RWPE2 (cell line): ENCODE data around the gene PSMB1.

Experiments used
- ATAC-seq: fragments of 200-7000 bp; cut with Tn5 transposase; 3 replicates; pipeline ENCODE4 v1.9.1; 2021; ENCODE audit warnings: low read depth
- DNase-seq: peaks from one replicate; pipeline ENCODE4 v3.0.0-alpha.2; 2020; ENCODE audit warnings: low spot score
- H3K27ac ChIP-seq: fragments of 450-650 bp; 2 replicates; pipeline ENCODE4 v1.5.1; 2017; ENCODE audit warnings: mild to moderate bottlenecking; ENCODE audit not compliant: poor library complexity, severe bottlenecking
- H3K27me3 ChIP-seq: fragments of 250-450 bp; sonication (Bioruptor Pico); 2 replicates; pipeline ENCODE4 v1.5.1; 2021; ENCODE audit warnings: mild to moderate bottlenecking, moderate library complexity; ENCODE audit not compliant: insufficient read depth, poor library complexity, severe bottlenecking
- H3K36me3 ChIP-seq: fragments of 250-450 bp; sonication (Bioruptor Pico); 2 replicates; pipeline ENCODE4 v1.5.1; 2020; ENCODE audit warnings: low read depth, mild to moderate bottlenecking, moderate library complexity
- H3K4me1 ChIP-seq: fragments of 250-450 bp; sonication (Bioruptor Pico); 2 replicates; pipeline ENCODE4 v1.5.1; 2021; ENCODE audit warnings: mild to moderate bottlenecking, moderate library complexity; ENCODE audit not compliant: insufficient read depth, poor library complexity, severe bottlenecking
- H3K4me3 ChIP-seq: fragments of 250-450 bp; sonication (Bioruptor Pico); 2 replicates; pipeline ENCODE4 v1.5.1; 2021; ENCODE audit warnings: mild to moderate bottlenecking, moderate library complexity; ENCODE audit not compliant: severe bottlenecking
- H3K9me3 ChIP-seq: fragments of 250-450 bp; sonication (Bioruptor Pico); 2 replicates; pipeline ENCODE4 v1.5.1; 2021; ENCODE audit warnings: mild to moderate bottlenecking, moderate library complexity; ENCODE audit not compliant: severe bottlenecking
- CTCF ChIP-seq: fragments of 450-650 bp; IDR thresholded peaks from one replicate; pipeline ENCODE4 v1.5.1; 2017; ENCODE audit warnings: mild to moderate bottlenecking, moderate library complexity; ENCODE audit not compliant: poor library complexity, severe bottlenecking

Gene PSMB1

GRCh38 chr6:170500955-170501590 lies 52.0 kb downstream of the PSMB1 start:
- Histone ChIP-seq H3K36me3 (no peaks in the 10 kb centered on the region), H3K27me3 (no peaks in the 10 kb centered on the region), H3K9me3 (no peaks in the 10 kb centered on the region), H3K4me1 (no peaks in the 10 kb centered on the region), H3K4me3 (no peak overlapping the region), H3K27ac (no peak overlapping the region)
- DNase-seq (no peak), ATAC-seq (no peak)
- no peak for TF ChIP-seq CTCF

GRCh38 chr6:170497841-170498301 lies 55.2 kb downstream of the PSMB1 start:
- Histone ChIP-seq H3K27me3 (no peaks in the 10 kb centered on the region), H3K4me1 (no peaks in the 10 kb centered on the region), H3K27ac (no peak overlapping the region), H3K4me3 (no peak overlapping the region), H3K36me3 (no peaks in the 10 kb centered on the region), H3K9me3 (no peaks in the 10 kb centered on the region)
- ATAC-seq (no peak), DNase-seq (no peak)
- TF ChIP-seq CTCF = no peak

DNA sequence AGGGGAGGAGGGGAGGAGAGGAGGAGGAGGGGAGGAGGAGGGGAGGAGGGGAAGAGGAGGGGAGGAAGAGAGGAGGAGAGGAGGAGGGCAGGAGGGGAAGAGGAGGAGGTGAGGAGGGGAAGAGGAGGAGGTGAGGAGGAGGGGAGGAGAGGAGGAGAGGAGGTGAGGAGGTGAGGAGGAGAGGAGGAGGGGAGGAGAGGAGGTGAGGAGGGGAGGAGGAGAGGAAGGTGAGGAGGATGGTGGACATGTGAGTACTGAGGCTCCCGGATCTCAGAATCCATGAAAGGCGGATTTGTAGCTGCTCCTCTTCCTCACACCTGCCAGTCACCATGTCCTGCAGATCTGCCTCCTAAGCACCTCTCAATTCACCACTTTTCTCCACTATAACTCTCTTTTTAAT lies 59.8 kb downstream of the PSMB1 start:
- DNase-seq = no peak
- H3K9me3 ChIP-seq = no peaks in the 10 kb centered on the region
- no peak overlapping the region for H3K4me3 ChIP-seq
- H3K27ac ChIP-seq = no peak overlapping the region
- TF ChIP-seq CTCF = no peak
- no peaks in the 10 kb centered on the region for H3K4me1 ChIP-seq
- H3K27me3 ChIP-seq = no peaks in the 10 kb centered on the region
- ATAC-seq = no peak
- no peaks in the 10 kb centered on the region for H3K36me3 ChIP-seq

DNA sequence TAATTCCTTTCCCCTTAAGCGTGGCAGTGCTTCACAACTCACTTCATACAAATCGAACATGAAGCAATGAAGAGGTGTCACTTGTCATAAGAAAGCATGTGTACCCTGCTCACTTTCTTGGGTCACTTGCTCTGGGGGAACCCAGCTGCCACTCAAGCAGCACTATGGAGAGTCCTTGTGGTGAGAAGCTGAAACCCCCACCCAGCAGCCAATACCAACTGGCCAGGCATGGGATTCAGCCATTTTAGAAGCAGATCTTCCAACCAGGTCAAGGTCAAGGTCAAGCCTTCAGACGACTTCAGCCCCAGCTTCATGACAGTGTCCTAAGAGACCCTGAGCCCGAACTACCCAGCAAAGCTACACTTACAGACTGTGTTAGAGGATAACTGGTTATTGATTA lies 62.8 kb downstream of the PSMB1 start:
- Histone ChIP-seq H3K9me3 (no peaks in the 10 kb centered on the region), H3K4me3 (no peak overlapping the region), H3K36me3 (no peaks in the 10 kb centered on the region), H3K4me1 (no peaks in the 10 kb centered on the region), H3K27ac (no peak overlapping the region), H3K27me3 (no peaks in the 10 kb centered on the region)
- no peak for DNase-seq
- no peak for ATAC-seq
- TF ChIP-seq CTCF = no peak

- no peak overlapping the region for H3K27ac ChIP-seq
- no peak for TF ChIP-seq CTCF
- no peak for ATAC-seq
These were observed 63.3 kb downstream of the PSMB1 start for GRCh38 chr6:170489836-170490235.

More at GRCh38 chr6:170489836-170490235, 63.3 kb downstream of the PSMB1 start:
- Histone ChIP-seq H3K4me1 (no peaks in the 10 kb centered on the region), H3K4me3 (no peak overlapping the region), H3K27me3 (no peaks in the 10 kb centered on the region), H3K9me3 (no peaks in the 10 kb centered on the region), H3K36me3 (no peaks in the 10 kb centered on the region)
- DNase-seq = no peak
